Neural progenitor cell (in vitro differentiated cells): ENCODE measurements around the gene PRR35. TPM values are rescaled to one million over a fixed set of nuclear protein-coding genes. Genes with fewer than 3 reads are reported as not detected.

Source experiments
- DNase-seq: peaks from one replicate; pipeline ENCODE4 v3.0.0-alpha.2; 2016; ENCODE audit warnings: low spot score
- H2AFZ ChIP-seq: fragments of 200-600 bp; sonication (generic); replicated peaks from 2 replicates; pipeline ENCODE4 v1.6.1; 2016; ENCODE audit warnings: antibody characterized with exemption
- H3F3A ChIP-seq: fragments of 200-600 bp; sonication (generic); 2 replicates; pipeline ENCODE4 v1.6.1; 2016; ENCODE audit warnings: antibody characterized with exemption, low read depth
- H3K27ac ChIP-seq: fragments of 200-600 bp; sonication (generic); 2 replicates; pipeline ENCODE4 v1.5.1; 2016; ENCODE audit warnings: mild to moderate bottlenecking
- H3K27me3 ChIP-seq: fragments of 200-600 bp; sonication (generic); 2 replicates; pipeline ENCODE4 v1.6.1; 2016; ENCODE audit warnings: mild to moderate bottlenecking, moderate library complexity
- H3K36me3 ChIP-seq: fragments of 200-600 bp; sonication (generic); 2 replicates; pipeline ENCODE4 v1.5.1; 2016
- H3K4me1 ChIP-seq: fragments of 200-600 bp; sonication (generic); 2 replicates; pipeline ENCODE4 v1.6.1; 2016; ENCODE audit warnings: mixed run types
- H3K4me2 ChIP-seq: fragments of 200-600 bp; sonication (generic); 2 replicates; pipeline ENCODE4 v1.6.1; 2016
- H3K4me3 ChIP-seq: fragments of 200-600 bp; sonication (generic); 2 replicates; pipeline ENCODE4 v1.5.1; 2016
- H3K79me2 ChIP-seq: fragments of 200-600 bp; sonication (generic); 2 replicates; pipeline ENCODE4 v1.6.1; 2016; ENCODE audit warnings: low read depth
- H3K9ac ChIP-seq: fragments of 200-600 bp; sonication (generic); 2 replicates; pipeline ENCODE4 v1.6.1; 2016
- H3K9me3 ChIP-seq: fragments of 200-600 bp; sonication (generic); 2 replicates; pipeline ENCODE4 v1.5.1; 2016; ENCODE audit warnings: low read depth
- H4K20me1 ChIP-seq: fragments of 200-600 bp; sonication (generic); 2 replicates; pipeline ENCODE4 v1.6.1; 2016; ENCODE audit warnings: low read depth
- H3K27ac Mint-ChIP-seq: 3 replicates; pipeline ENCODE4 v1.8.0; 2021; ENCODE audit warnings: mixed read lengths
- H3K27me3 Mint-ChIP-seq: 2 replicates; pipeline ENCODE4 v1.8.0; 2022; ENCODE audit warnings: low read depth, mild to moderate bottlenecking, inconsistent platforms, moderate library complexity, mixed read lengths; ENCODE audit not compliant: insufficient read depth
- H3K36me3 Mint-ChIP-seq: 3 replicates; pipeline ENCODE4 v1.8.0; 2021; ENCODE audit warnings: mixed read lengths
- H3K4me1 Mint-ChIP-seq: 3 replicates; pipeline ENCODE4 v1.8.0; 2021; ENCODE audit warnings: mixed read lengths
- H3K4me3 Mint-ChIP-seq: 3 replicates; pipeline ENCODE4 v1.8.0; 2021; ENCODE audit warnings: mild to moderate bottlenecking, moderate library complexity, mixed read lengths
- H3K9me3 Mint-ChIP-seq: 3 replicates; pipeline ENCODE4 v1.8.0; 2020; ENCODE audit warnings: mixed read lengths
- CTCF ChIP-seq: fragments of 200-600 bp; sonication (generic); IDR thresholded peaks from 2 replicates; pipeline ENCODE4 v1.5.1; 2017; ENCODE audit warnings: antibody characterized with exemption, mild to moderate bottlenecking
- EZH2 ChIP-seq: fragments of 200-600 bp; sonication (generic); IDR thresholded peaks from 2 replicates; pipeline ENCODE4 v1.6.1; 2017; ENCODE audit warnings: antibody characterized with exemption, mild to moderate bottlenecking, moderate library complexity
- EZH2phosphoT487 ChIP-seq: fragments of 200-600 bp; sonication (generic); IDR thresholded peaks from 2 replicates; pipeline ENCODE4 v1.6.1; 2017; ENCODE audit warnings: antibody characterized with exemption
- total RNA-seq: library from RNA; depleted of rRNA; stranded (reverse); fragments of >200 nt; gene quantifications from 2 replicates; pipeline ENCODE4 v1.2.3, GENCODE V29; 2015; ENCODE audit warnings: low replicate concordance

Gene PRR35
- total RNA-seq, 1 donor from 2014 or later = not detected

GRCh38 chr16:589658-590187, 29.5 kb downstream of the PRR35 start, which contains the start of gene RAB40C:
TSS of gene RAB40C (plus strand) at chr16:590066. CDS start at chr16:590292, 226 bp downstream.
- H3K27ac ChIP-seq = peak within 1 kb of the TSS; percentile 92
- peaks cover 77% of the 10 kb centered on the region for H4K20me1 ChIP-seq
- H3K9me3 ChIP-seq = no peaks in the 10 kb centered on the region
- H2AFZ ChIP-seq = peak within 1 kb of the TSS; percentile 99
- peak within 1 kb of the TSS; percentile 99 for H3K4me3 ChIP-seq
- peak within 1 kb of the TSS; percentile 78 for H3K9ac ChIP-seq
- H3K36me3 Mint-ChIP-seq = peaks cover 6% of the 10 kb centered on the region
- no peaks in the 10 kb centered on the region for H3K36me3 ChIP-seq
- peaks cover 38% of the 10 kb centered on the region for H3K27me3 ChIP-seq
- TF ChIP-seq CTCF (peak; percentile 21), EZH2phosphoT487 (no peak)
- peaks cover 20% of the 10 kb centered on the region for H3F3A ChIP-seq
- H3K4me3 Mint-ChIP-seq = peak within 1 kb of the TSS; percentile 100
- DNase-seq = peak; percentile 99
- peak within 1 kb of the TSS; percentile 94 for H3K4me2 ChIP-seq
- peaks cover 15% of the 10 kb centered on the region for H3K27me3 Mint-ChIP-seq
- no peaks in the 10 kb centered on the region for H3K9me3 Mint-ChIP-seq
- peak within 1 kb of the TSS; percentile 100 for H3K27ac Mint-ChIP-seq
- peaks cover 32% of the 10 kb centered on the region for H3K4me1 Mint-ChIP-seq
- H3K4me1 ChIP-seq = peaks cover 3% of the 10 kb centered on the region
- H3K79me2 ChIP-seq = peaks cover 32% of the 10 kb centered on the region

GRCh38 chr16:590188-590814, 30.1 kb downstream of the PRR35 start:
- Histone ChIP-seq H3K36me3 (no peaks in the 10 kb centered on the region), H3K79me2 (peaks cover 32% of the 10 kb centered on the region), H3F3A (peaks cover 20% of the 10 kb centered on the region), H3K4me1 (peaks cover 3% of the 10 kb centered on the region), H3K4me3 (peak overlapping the region; percentile 99), H3K4me2 (peak overlapping the region; percentile 84), H3K9ac (peak overlapping the region; percentile 57), H3K27ac (no peak overlapping the region), H3K9me3 (no peaks in the 10 kb centered on the region), H4K20me1 (peaks cover 81% of the 10 kb centered on the region), H3K27me3 (peaks cover 36% of the 10 kb centered on the region), H2AFZ (peak overlapping the region; percentile 82)
- peaks cover 32% of the 10 kb centered on the region for H3K4me1 Mint-ChIP-seq
- peaks cover 6% of the 10 kb centered on the region for H3K36me3 Mint-ChIP-seq
- peaks cover 15% of the 10 kb centered on the region for H3K27me3 Mint-ChIP-seq
- H3K9me3 Mint-ChIP-seq = no peaks in the 10 kb centered on the region
- DNase-seq = peak; percentile 64
- TF ChIP-seq EZH2 (no peak), EZH2phosphoT487 (no peak)
- H3K27ac Mint-ChIP-seq = peak overlapping the region; percentile 55
- peak overlapping the region; percentile 94 for H3K4me3 Mint-ChIP-seq

- DNase-seq = no peak
- Histone ChIP-seq H3K4me3 (peak overlapping the region; percentile 99), H3K36me3 (no peaks in the 10 kb centered on the region), H3K27me3 (peaks cover 31% of the 10 kb centered on the region), H3K9ac (peak overlapping the region; percentile 57), H3K79me2 (peaks cover 32% of the 10 kb centered on the region), H4K20me1 (peaks cover 79% of the 10 kb centered on the region), H3K9me3 (no peaks in the 10 kb centered on the region), H2AFZ (no peak overlapping the region), H3K4me1 (peaks cover 3% of the 10 kb centered on the region), H3K4me2 (peak overlapping the region; percentile 84), H3F3A (peaks cover 16% of the 10 kb centered on the region), H3K27ac (no peak overlapping the region)
- Mint-ChIP-seq H3K27ac (peak overlapping the region; percentile 55), H3K4me1 (peaks cover 30% of the 10 kb centered on the region), H3K9me3 (no peaks in the 10 kb centered on the region), H3K4me3 (peak overlapping the region; percentile 94), H3K27me3 (peaks cover 12% of the 10 kb centered on the region), H3K36me3 (peaks cover 6% of the 10 kb centered on the region)
- TF ChIP-seq CTCF (no peak), EZH2phosphoT487 (no peak), EZH2 (no peak)
Measured at GRCh38 chr16:590815-591200, 30.6 kb downstream of the PRR35 start.

- Histone ChIP-seq H3K4me1 (peaks cover 3% of the 10 kb centered on the region), H3K79me2 (peaks cover 32% of the 10 kb centered on the region), H3K27me3 (peaks cover 27% of the 10 kb centered on the region), H3K4me2 (peak overlapping the region; percentile 84), H3K9me3 (no peaks in the 10 kb centered on the region), H3K4me3 (no peak overlapping the region), H3K9ac (no peak overlapping the region), H3K27ac (no peak overlapping the region), H2AFZ (no peak overlapping the region), H3K36me3 (no peaks in the 10 kb centered on the region), H3F3A (peaks cover 14% of the 10 kb centered on the region), H4K20me1 (peaks cover 81% of the 10 kb centered on the region)
- H3K27ac Mint-ChIP-seq = no peak overlapping the region
- DNase-seq = no peak
- no peaks in the 10 kb centered on the region for H3K9me3 Mint-ChIP-seq
- no peak for TF ChIP-seq EZH2phosphoT487
- TF ChIP-seq EZH2 = no peak
- no peak for TF ChIP-seq CTCF
- peaks cover 8% of the 10 kb centered on the region for H3K36me3 Mint-ChIP-seq
- peak overlapping the region; percentile 94 for H3K4me3 Mint-ChIP-seq
- H3K4me1 Mint-ChIP-seq = peaks cover 27% of the 10 kb centered on the region
- peaks cover 10% of the 10 kb centered on the region for H3K27me3 Mint-ChIP-seq
Measured at GRCh38 chr16:591231-591630, 31.0 kb downstream of the PRR35 start.
